Measurements from ENCODE around the gene PRR12. TPM values are rescaled to one million over a fixed set of nuclear protein-coding genes. Genes with fewer than 3 reads are reported as not detected.
A peak's percentile ranks its signal among the peaks of the same experiment; 100 is the strongest.

The PRR12 gene
- polyA plus RNA-seq, 3 donors, result 0.04 to 3.3 (median 0.11) TPM

DNA sequence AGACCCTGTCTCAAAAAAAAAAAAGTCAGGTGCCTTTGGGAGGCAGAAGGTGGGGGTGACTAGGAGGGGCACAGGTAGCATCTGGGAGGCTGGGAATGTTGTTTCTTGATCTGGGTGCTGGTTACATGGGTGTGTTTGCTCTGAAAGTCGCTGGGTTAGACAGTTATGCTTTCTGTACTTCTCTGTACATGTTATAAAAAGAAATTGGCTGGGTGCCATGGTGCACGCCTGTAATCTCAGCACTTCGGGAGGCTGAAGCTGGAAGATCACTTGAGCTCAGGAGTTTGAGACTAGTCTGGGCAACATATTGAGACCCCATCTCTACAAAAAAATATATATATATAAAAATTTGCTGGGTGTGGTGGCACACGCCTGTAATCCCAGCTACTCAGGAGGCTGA is 25.7 kb upstream of the PRR12 start:
- H3K4me3 Mint-ChIP-seq, result no peak overlapping the region
- no peaks in the 10 kb centered on the region for H3K9me3 Mint-ChIP-seq
- Histone ChIP-seq H3K9ac (ENCODE audit: insufficient read depth, low read length, poor library complexity, severe bottlenecking) (no peak overlapping the region), H3K36me3 (replicated peaks in 1 of 2; ENCODE audit: control insufficient read depth in 1 of 2, insufficient read depth in 2 of 2, low read length in 2 of 2) (peaks cover 4 to 13% of the 10 kb centered on the region in 2 donors), H3K4me3 (replicated peaks in 1 of 3; ENCODE audit: low read depth in 2 of 3, low read length in 3 of 3) (no peak overlapping the region), H2AFZ (ENCODE audit: insufficient read depth, low read depth, low read length, poor library complexity, severe bottlenecking) (no peak overlapping the region), H3K27me3 (ENCODE audit: control insufficient read depth in 2 of 2, insufficient read depth in 2 of 2, low read length in 2 of 2) (no peaks in the 10 kb centered on the region), H3K9me3 (replicated peaks in 1 of 2; ENCODE audit: control insufficient read depth in 1 of 2, insufficient read depth in 1 of 2, low read length in 2 of 2) (no peaks in the 10 kb centered on the region), H3K4me1 (ENCODE audit: control insufficient read depth in 1 of 2, insufficient read depth in 2 of 2, low read length in 2 of 2) (peaks cover 4 to 12% of the 10 kb centered on the region in 2 donors), H3K79me2 (ENCODE audit: insufficient read depth, low read length) (peaks cover 57% of the 10 kb centered on the region), H3K27ac (ENCODE audit: low read depth in 1 of 2, low read length in 2 of 2) (no peak overlapping the region), H4K20me1 (ENCODE audit: insufficient read depth, low read length) (peaks cover 65% of the 10 kb centered on the region), H3K4me2 (replicated peaks; ENCODE audit: extremely low read depth, low read length, poor library complexity, severe bottlenecking) (no peak overlapping the region)
- no peak for TF ChIP-seq CTCF (IDR thresholded peaks at IDR 0.05)
- H3K27ac Mint-ChIP-seq, result peak overlapping the region in 3 of 7 donors; percentile 2 to 58 (median 13)
- peaks cover 0 to 2% (median under 1%) of the 10 kb centered on the region in 3 donors for H3K27me3 Mint-ChIP-seq (ENCODE audit: low read depth in 3 of 3)
- no peak for DNase-seq
- intact Hi-C loops (cut with micrococcal nuclease), result no loop called here
- 67% methylated on average over 2 of the region's 4 CpGs for WGBS (ENCODE audit: insufficient coverage)
- H3K4me1 Mint-ChIP-seq, result peaks cover 28% of the 10 kb centered on the region
- peaks cover 8 to 30% of the 10 kb centered on the region in 2 donors for H3K36me3 Mint-ChIP-seq

DNA sequence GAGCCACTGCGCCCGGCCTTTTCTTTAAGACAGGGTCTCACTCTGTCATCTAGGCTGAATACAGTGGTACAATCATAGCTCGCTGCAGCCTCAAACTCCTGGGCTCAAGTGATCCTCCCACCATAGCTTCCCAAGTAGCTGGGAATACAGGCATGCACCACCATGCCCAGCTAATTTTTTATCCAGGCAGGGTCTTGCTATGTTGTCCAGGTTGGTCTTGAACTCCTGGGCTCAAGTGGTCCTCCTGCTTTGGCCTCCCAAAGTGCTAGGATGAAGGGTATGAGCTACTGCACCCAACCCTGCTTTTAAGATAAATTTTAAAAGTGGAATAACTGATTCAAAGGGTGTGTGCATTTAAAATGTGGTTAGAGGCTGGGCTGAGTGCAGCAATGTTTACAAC is 24.7 kb upstream of the PRR12 start:
- Histone ChIP-seq H3K27ac (ENCODE audit: low read depth in 1 of 2, low read length in 2 of 2) (no peak overlapping the region), H3K4me2 (replicated peaks; ENCODE audit: extremely low read depth, low read length, poor library complexity, severe bottlenecking) (no peak overlapping the region), H3K27me3 (ENCODE audit: control insufficient read depth in 2 of 2, insufficient read depth in 2 of 2, low read length in 2 of 2) (no peaks in the 10 kb centered on the region), H3K4me1 (ENCODE audit: control insufficient read depth in 1 of 2, insufficient read depth in 2 of 2, low read length in 2 of 2) (peaks cover 0 to 5% of the 10 kb centered on the region in 2 donors), H3K4me3 (replicated peaks in 1 of 3; ENCODE audit: low read depth in 2 of 3, low read length in 3 of 3) (no peak overlapping the region), H4K20me1 (ENCODE audit: insufficient read depth, low read length) (peaks cover 65% of the 10 kb centered on the region), H3K9ac (ENCODE audit: insufficient read depth, low read length, poor library complexity, severe bottlenecking) (no peak overlapping the region), H3K9me3 (replicated peaks in 1 of 2; ENCODE audit: control insufficient read depth in 1 of 2, insufficient read depth in 1 of 2, low read length in 2 of 2) (no peaks in the 10 kb centered on the region), H3K79me2 (ENCODE audit: insufficient read depth, low read length) (peaks cover 62% of the 10 kb centered on the region), H2AFZ (ENCODE audit: insufficient read depth, low read depth, low read length, poor library complexity, severe bottlenecking) (no peak overlapping the region), H3K36me3 (replicated peaks in 1 of 2; ENCODE audit: control insufficient read depth in 1 of 2, insufficient read depth in 2 of 2, low read length in 2 of 2) (peaks cover 4 to 10% of the 10 kb centered on the region in 2 donors)
- no peaks in the 10 kb centered on the region for H3K27me3 Mint-ChIP-seq (ENCODE audit: low read depth in 3 of 3)
- intact Hi-C loops (cut with micrococcal nuclease), result no loop called here
- H3K27ac Mint-ChIP-seq, result no peak overlapping the region
- peaks cover 7 to 28% of the 10 kb centered on the region in 2 donors for H3K36me3 Mint-ChIP-seq
- WGBS (ENCODE audit: insufficient coverage), result 100% methylated on average over 2 of the region's 3 CpGs
- TF ChIP-seq CTCF (IDR thresholded peaks at IDR 0.05), result no peak
- peaks cover 23% of the 10 kb centered on the region for H3K4me1 Mint-ChIP-seq
- no peaks in the 10 kb centered on the region for H3K9me3 Mint-ChIP-seq
- H3K4me3 Mint-ChIP-seq, result no peak overlapping the region
- no peak for DNase-seq
